Left cardiac atrium (tissue), 4 donors: ENCODE data around the gene CHSY3. TPM values are rescaled to one million over a fixed set of nuclear protein-coding genes. Genes with fewer than 3 reads are reported as not detected.

Experiments used
- ATAC-seq, 2 donors: fragments of 200-7000 bp; cut with Tn5 transposase; one replicate each; pipeline ENCODE4 v1.9.1; 2020; ENCODE audit warnings: mild to moderate bottlenecking in 2 of 2, moderate library complexity in 2 of 2
- DNase-seq: peaks from one replicate; pipeline ENCODE4 v3.0.0-alpha.2; 2020
- intact Hi-C, 2 donors: fragments of 100-400 bp; cut with DNase I; formaldehyde crosslinking; loops; one replicate each; pipeline versions ENCODE4 v1.14.1 to v1.15.1; 2022 to 2023
- long read RNA-seq: library from polyadenylated mRNA; unstranded; transcript quantifications from one replicate; pipeline ENCODE4 v2.0.0, GENCODE V29; 2021
- total RNA-seq, 2 donors: library from RNA; stranded (reverse); fragmentation: NEBNext Ultra II Directional; extraction: Animal tissue kit (Norgen Biotek cat#: 25700); gene quantifications; one replicate each; pipeline ENCODE4 v1.2.1, GENCODE V29; 2021
- donor health status: DM: no; HTN: yes; CAD: no.
- donor health status: DM: no; HTN: yes; CAD: no; lungs with severe emphysema.
- donor health status: DM: yes; HTN: yes; CAD: no.
- donor health status: Dilated cardiomyopathy.

CHSY3 gene
- 1 to 10 TPM; 1.9 to 3.1 TPM for total RNA-seq
- long read RNA-seq, partial matches to known transcripts, result 2 of 2 reads
- long read RNA-seq, other reads (novel, unspliced or antisense), result 0 of 2 reads

- DNase-seq, result peak; percentile 89
- intact Hi-C loops, result loop anchor here (5.0 kb wide), 1 partner anchor 238 kb away; no protein-coding TSS in a partner anchor
- ATAC-seq, result peak; percentile 95 to 97
Measured at GRCh38 chr5:129904102-129904666, at the start of gene CHSY3. Gene CHSY3 (plus strand): TSS chr5:129904465.

DNA sequence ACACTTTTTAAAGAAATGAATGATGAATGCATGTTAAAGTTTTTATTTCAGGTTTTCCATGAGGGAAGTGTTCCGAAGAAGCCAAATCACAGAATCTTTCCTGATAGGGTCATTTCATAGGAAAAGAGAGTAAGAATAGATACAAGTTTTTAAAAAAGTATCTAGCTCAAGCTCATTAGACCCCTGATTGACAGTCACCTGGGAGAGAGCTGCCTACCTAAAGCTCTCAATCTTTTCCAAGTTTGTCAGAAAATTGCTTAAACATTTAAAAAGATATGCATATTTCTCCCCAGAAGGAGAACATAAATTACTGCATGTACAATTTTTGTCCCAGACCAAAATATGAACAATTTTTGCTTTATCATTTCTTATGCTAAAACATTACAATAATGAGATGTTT lies 47.9 kb upstream of the CHSY3 start:
- intact Hi-C loops, result no loop called here
- ATAC-seq, result no peak
- no peak for DNase-seq

DNA sequence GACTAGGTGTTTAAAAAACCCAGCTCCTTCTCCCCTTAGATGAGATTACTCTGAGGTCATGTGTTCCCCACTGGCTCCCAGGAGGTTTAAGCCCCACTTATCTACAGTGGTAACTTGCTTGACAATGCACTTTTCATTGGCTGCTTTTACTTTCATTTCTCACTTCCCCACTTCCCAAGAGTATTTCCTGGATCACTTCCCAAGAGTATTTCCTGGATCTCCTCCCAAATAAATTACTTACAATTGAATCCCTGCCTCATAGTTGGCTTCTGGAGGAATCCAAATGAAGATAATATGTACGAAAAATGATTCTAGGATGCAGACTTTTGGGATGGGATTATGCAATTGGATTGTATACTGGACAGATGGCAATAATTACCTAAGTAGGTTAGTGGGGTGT lies 47.1 kb upstream of the CHSY3 start:
- intact Hi-C loops, result no loop called here
- no peak for DNase-seq
- ATAC-seq, result peak; percentile 38 to 80

DNA sequence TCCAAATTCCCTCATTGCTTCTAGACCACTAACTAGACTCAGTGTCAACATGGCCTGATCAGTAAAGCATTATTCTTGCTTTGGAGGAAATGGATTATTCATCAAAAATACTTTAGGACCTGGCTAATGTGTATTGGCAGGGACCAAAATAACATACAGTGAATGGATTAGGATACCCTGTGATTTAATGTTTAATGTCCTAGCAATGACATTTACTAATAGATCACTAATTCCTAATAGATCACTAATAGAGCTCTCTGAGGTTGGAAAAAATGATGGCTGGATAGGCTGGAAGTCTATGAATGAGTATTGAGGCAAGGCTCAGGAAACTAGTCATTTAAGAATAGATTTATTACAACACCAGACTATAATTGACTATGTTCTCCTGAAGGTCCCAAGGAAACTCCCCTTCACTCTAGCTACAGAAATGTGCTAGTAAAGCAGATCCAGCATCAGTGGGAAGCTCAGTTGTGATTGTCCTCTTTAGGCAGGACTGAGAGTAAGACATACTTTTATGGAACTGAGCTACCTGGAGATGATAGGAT lies 46.1 kb upstream of the CHSY3 start:
- intact Hi-C loops, result no loop called here
- DNase-seq, result no peak
- ATAC-seq, result no peak

DNA sequence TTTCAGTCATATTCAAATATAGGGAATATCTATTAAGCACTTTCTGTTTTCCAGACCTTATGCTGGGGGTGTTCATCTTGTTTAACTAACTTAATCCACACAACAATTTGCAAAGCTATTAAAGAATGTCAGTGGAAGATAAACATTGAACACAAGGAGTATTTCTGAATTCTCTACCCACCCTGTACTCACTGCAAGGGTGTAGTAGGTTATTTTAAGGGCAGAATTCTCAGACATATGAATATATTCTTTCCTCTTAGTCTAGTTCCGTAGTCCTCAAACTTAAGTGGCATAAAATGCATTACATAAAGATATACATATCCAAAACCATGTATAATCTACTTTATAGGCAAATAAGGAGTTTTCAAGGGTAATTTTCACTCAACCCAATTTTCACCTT lies 19.9 kb upstream of the CHSY3 start:
- ATAC-seq (no peak), DNase-seq (no peak)
- intact Hi-C loops, result no loop called here

DNA sequence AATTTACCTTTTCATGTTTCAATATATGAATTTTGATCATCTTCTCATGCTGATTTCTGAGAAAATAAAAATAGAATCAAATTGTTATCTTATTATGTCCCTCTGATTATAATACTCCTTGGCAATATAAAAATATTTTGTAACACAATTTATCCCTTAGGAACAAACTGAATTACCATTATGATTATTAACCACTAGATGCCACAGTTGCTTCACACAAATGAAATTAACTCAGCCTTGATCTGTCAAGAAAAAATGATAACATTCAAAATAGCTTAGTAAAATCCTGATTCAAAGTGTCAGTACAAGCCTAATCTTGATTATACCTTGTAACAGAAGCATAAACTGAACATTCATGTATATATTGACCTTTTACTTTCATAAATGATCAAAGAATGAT lies 4.8 kb upstream of the CHSY3 start:
- intact Hi-C loops, result loop anchor here in 1 of 2 donors (1.0 kb wide), 1 partner anchor 1211 kb away; no protein-coding TSS in a partner anchor
- ATAC-seq, result no peak

DNA sequence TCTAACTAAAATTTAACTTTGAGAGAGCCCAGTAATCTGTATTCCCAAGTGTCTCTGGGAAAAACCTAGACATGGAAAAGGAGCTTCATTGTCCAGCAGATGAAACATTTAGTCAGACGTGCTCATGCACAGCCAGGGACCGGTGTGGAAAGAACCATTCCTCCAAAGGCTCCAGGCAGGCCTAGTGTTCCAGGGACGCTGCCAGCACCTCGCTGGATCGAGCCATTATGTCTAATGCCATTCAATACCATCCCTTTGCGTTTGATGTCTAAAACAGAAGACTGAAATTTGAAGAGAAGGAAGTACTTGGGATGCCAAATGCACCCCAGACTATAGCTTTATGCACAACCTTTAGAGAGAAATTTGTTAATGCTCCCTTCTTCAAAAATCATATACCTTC lies 1.4 kb upstream of the CHSY3 start:
- ATAC-seq (no peak), DNase-seq (peak; percentile 19)
- intact Hi-C loops, result loop anchor here (5.0 kb wide), 1 partner anchor 239 kb away; no protein-coding TSS in a partner anchor

More for the DNA sequence above, 4.8 kb upstream of the CHSY3 start:
- DNase-seq, result no peak

DNA sequence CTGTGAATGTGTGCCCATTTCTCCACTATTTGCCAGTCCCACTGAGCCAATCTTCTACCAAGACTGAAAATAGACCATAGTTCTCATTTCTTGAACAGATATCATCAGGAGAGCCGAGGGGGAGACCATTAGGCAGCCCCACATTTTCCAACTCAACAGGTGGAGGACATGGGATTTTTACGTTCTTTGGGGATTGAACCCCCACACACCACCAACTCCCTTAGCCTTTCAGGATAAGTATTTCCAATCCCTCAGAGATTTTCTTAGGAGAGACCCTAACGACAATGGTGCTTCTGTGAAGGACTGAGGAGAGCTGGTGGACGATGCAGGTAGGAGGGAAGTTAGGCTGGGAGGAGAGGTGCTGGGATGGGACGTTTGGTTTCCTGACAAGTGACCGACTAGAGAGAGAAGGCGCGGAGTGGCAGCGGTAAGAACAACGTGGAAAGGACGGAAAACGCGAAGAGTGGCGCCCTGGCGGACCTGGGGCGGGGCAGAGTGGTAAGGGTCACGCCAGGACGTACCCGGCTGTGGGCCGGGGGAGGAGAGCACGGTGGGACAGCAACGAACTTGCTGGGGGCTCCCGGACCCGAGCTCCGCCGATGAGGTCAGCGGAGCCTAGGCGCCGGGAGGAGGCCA lies 681 bp upstream of the CHSY3 start:
- DNase-seq (no peak), ATAC-seq (peak; percentile 27 to 55)
- intact Hi-C loops, result loop anchor here (5.0 kb wide), 1 partner anchor 239 kb away; no protein-coding TSS in a partner anchor

- DNase-seq (peak; percentile 31), ATAC-seq (peak; percentile 42 to 53)
- intact Hi-C loops, result loop anchor here (5.0 kb wide), 1 partner anchor 237 kb away; no protein-coding TSS in a partner anchor
Measured at GRCh38 chr5:129904667-129905472, 605 bp downstream of the CHSY3 start.

DNA sequence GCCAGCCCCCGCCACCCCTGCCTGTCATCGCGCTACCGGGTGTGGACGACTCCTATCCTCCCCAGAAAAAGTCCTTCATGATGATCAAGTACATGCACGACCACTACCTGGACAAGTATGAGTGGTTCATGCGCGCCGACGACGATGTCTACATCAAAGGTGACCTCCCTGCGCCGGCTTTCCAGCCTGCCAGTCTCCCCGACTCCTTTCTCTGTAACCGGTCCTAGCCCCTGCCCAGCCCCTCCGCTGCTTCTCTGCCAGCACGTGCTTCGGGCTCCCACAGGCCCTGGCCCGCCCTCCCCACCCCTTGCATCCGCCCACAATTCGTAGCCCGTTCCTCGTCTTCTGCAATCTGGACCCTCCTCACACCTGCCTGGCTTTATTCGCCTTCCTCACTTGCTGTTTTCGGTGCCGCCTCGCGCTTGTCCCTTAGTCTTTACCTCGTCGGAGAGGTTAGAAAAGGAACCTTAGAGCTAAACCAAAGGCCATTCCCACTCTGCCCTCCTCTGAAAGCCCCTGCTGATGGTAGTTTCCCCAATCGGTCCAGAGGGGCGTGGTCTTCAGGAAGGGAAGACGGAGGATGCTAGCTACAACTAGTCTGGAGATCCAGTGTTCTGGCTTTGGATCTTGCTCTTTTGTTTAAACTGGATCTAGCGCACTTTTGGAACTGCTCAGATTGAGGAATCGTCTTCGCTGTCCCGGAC lies 1.4 kb downstream of the CHSY3 start:
- intact Hi-C loops, result no loop called here
- DNase-seq (peak; percentile 22), ATAC-seq (no peak)

- DNase-seq, result peak; percentile 32
- intact Hi-C loops, result no loop called here
- no peak for ATAC-seq
Measured at GRCh38 chr5:129906177-129906887, 2.1 kb downstream of the CHSY3 start.

GRCh38 chr5:129909225-129909624 lies 5.0 kb downstream of the CHSY3 start:
- intact Hi-C loops, result no loop called here
- no peak for ATAC-seq
- no peak for DNase-seq

GRCh38 chr5:129912601-129913255 lies 8.5 kb downstream of the CHSY3 start:
- ATAC-seq (no peak), DNase-seq (no peak)
- intact Hi-C loops, result no loop called here

DNA sequence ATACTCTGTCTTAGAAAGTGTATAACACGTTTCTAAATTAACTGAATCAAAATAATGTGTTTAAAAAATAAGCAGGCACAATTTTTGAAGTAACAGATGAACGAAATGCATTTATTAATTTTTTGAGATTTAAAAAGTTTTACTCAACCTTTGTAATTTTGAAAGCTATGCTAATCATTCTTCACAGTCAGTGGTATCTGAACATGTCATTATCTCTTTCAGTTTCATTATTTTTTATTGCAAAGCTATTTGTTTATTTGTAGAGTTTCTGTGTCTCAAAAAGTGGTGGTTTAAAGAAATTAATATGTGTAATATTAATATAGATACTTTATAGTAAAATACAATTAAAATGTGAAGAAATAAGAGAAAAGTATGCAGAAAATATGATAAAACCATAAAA lies 11.2 kb downstream of the CHSY3 start:
- ATAC-seq, result no peak
- DNase-seq, result no peak
- intact Hi-C loops, result no loop called here

- intact Hi-C loops, result no loop called here
- ATAC-seq, result no peak
- no peak for DNase-seq
Measured at GRCh38 chr5:129917224-129917623, 13.0 kb downstream of the CHSY3 start.

GRCh38 chr5:129921204-129921603 lies 16.9 kb downstream of the CHSY3 start:
- no peak for ATAC-seq
- DNase-seq, result no peak
- intact Hi-C loops, result no loop called here

- ATAC-seq, result no peak
- intact Hi-C loops, result no loop called here
Measured at GRCh38 chr5:129930221-129930620, 26.0 kb downstream of the CHSY3 start.

DNA sequence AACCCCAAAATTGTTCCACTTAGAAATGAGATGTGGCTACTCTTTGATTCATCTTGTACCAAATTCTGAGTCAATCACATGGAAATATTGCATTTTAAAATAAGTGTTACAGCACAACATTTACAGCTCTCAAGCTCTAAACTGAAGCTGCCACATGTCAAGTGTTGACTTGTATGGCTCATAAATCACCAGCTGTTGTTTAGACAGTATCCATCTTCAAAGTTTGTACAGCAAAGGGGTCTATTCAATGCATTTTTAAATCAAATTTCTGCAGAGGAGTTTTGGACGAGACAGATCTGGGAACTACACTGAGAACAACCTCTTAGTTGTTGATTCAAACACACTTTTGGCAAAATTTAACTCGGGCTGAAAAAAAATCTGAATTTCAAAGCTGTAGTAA lies 31.4 kb downstream of the CHSY3 start:
- intact Hi-C loops, result no loop called here

More at GRCh38 chr5:129930221-129930620, 26.0 kb downstream of the CHSY3 start:
- DNase-seq, result no peak

More for the DNA sequence above, 31.4 kb downstream of the CHSY3 start:
- DNase-seq (no peak), ATAC-seq (no peak)
